ENCODE results near the gene ZNF804A.

Gene ZNF804A

GRCh38 chr2:184971546-184972068 lies 373.3 kb downstream of the ZNF804A start:
- no peak for DNase-seq
